Stromal cell of bone marrow (primary cell): ENCODE data around the gene WHRN.

Source experiments
- DNase-seq: peaks from one replicate; pipeline ENCODE4 v3.0.0-alpha.2; 2012; ENCODE audit warnings: low read depth

Gene WHRN

GRCh38 chr9:114396558-114397218 is 108.6 kb downstream of the WHRN start:
- DNase-seq: no peak

DNA sequence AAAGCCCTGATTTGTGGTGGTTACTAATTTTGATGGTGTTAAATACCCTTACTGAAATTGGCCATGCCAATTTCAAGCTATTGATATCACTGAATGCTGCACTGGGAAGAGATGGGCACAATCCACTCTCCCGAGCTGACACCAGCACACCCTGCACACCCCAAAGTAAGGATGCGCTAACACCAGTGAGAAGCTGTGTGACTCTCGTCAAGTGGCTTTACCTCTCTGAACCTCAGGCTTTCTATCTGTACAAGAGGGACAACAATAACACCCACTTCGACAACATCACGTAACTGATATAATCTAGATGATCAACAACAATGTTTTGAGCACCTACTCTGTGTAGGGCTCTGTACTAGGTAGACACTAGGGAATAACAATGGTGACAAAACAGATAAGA is 109.5 kb downstream of the WHRN start:
- DNase-seq: no peak

DNA sequence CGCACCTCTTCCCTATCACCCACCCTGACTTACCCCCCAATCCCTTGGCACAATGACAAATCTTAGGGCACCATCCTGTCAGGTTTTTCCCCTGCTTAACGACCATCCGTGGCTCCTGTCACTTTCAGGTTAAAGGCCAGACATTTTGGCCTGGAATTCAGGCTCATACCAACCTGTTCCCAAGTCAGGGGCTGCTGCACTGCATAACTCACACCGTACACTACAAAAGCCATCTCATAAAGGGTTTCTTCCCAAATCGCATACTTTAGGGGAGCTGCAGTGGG is 110.0 kb downstream of the WHRN start:
- no peak for DNase-seq

GRCh38 chr9:114394523-114395333 is 110.5 kb downstream of the WHRN start:
- no peak for DNase-seq

- DNase-seq: no peak
Measured at GRCh38 chr9:114392749-114393112, 112.5 kb downstream of the WHRN start.

- no peak for DNase-seq
Measured at GRCh38 chr9:114390952-114391351, 114.3 kb downstream of the WHRN start.

- DNase-seq: no peak
Measured at GRCh38 chr9:114389612-114390368, 115.5 kb downstream of the WHRN start.

GRCh38 chr9:114388764-114389375 is 116.4 kb downstream of the WHRN start:
- DNase-seq: no peak

- DNase-seq: no peak
Measured at GRCh38 chr9:114388357-114388682, 117.0 kb downstream of the WHRN start.

DNA sequence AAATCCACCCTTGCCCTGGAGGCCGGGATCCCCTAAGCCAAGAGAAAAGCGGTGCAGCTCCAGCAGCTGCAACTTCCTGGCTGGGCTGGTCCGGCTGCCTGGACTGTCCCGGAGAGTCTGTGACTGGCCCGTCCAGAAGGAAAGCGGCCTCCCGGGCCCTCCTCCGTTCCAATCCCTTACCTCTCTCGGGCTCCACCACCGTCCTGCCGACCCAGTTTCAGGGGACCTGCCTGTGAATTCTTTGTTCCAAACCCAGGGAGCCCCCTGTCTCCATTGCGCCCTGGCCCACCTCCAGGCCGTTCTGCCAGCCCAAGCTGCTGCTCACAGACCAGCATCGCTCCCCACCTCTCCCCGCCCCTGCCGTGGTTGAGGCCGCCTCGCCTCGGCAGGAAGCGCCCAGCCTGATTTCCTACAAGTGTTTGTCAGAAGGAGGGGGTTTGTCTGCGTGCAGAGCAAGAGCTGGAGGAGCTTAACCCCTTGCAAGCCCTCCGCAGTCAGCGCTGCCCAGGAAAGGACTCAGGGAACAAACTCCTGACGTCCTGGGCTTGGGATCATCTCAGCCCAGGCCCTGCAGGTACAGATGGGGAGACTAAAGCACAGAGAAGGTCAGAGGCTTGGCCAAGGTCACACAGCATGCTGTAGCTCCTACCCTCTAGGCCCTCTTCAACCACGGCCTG is 117.5 kb downstream of the WHRN start, which contains the start of gene AKNA:
Gene AKNA (minus strand): TSS at position 303 of the 677 bp plus-strand sequence. CDS start 6,649 bp downstream, outside the sequence.
- DNase-seq: peak; percentile 52

DNA sequence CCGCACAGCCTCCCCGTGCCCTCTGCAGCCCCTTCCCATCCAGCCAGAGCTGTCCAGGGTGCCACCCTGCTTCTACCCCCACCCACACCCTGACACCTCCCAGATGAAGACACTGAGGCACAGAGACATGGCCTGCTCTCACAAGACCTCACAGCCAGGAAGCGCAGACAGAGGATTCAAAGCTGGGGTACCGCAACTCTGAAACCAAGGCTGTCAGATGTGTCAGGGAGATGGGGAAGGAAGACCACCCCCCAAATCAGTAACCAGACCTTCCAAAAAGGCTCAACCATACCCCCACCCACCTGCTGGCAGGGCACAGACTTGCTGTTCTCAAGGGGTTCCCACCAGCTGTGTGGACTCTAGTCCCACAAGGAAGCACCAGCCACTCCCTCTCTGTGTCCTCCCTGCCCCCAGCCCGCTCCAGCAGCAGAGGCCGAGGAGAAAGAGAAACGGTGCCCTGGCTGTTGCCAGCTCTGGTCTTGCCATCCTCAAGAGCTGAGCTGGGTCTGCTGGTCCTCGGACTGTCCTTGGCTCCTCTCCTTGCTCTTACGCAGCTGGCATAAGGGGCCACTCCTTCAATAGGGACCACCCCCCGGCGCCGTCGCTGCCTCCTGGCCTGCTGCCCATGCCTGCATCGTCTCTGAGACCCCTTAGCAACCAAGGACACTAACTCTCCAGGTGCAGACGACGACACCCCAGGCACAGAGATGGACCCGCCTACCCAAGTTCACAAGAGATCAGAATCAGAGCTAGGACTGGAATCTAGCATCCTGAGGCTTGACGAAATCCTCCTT is 118.2 kb downstream of the WHRN start:
- no peak for DNase-seq

GRCh38 chr9:114386361-114386885 is 118.8 kb downstream of the WHRN start:
- no peak for DNase-seq

DNA sequence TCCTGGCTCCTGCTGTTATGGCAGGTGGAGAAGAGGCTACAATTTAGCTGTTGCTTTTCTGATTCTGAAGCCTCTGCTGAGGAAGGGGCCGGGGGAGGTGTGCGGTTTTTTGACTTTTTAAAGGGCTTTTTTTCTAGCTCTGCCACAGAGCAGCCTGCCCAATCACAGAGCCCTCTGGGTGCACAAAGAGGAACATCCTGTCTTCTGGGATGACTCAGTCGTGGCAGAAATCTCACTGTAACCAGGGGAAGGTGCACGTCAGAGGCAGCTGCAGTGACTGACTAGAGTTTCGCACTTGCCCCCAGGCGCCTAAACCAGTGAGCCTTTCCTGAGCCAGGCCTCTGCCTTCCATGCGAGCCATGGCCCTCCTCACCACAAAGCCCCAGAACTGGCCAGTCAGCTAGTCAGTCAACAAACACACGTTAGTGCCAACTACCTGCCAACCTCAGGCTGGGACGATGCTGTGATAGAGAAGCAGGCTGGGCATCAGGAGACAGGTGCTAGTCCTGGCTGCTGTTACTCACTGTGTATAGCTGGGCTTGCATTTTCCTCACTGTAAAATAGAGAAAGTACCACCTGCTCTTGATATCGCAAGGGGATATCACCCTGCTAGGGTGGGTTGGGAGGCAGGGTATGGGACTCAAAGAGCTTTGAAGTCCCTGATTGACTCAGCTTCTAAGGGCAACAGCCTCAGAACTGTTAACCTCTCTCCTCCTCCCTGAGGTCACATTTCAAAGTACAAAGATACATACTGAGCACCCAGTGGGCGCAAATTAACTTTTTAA is 119.7 kb downstream of the WHRN start:
- DNase-seq: peak; percentile 85

GRCh38 chr9:114384836-114385396 is 120.4 kb downstream of the WHRN start:
- DNase-seq: no peak

DNA sequence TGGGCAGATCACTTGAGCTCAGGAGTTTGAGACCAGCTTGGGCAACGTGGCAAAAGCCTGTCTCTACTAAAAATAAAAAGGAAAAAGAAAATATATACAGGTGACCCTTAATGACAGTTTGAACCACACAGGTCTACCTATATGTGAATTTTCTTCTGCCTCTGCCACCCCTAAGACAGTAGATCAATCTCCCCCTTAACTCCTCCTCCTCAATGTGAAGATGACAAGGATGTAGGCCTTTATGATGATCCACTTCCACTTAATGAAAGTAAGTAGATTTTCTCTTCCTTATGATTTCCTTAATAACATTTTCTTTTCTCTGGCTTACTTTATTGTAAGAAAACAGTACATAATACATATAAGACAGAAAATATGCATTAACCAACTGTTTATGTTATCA is 120.9 kb downstream of the WHRN start:
- no peak for DNase-seq

GRCh38 chr9:114383521-114384231 is 121.6 kb downstream of the WHRN start:
- peak; percentile 80 for DNase-seq

DNA sequence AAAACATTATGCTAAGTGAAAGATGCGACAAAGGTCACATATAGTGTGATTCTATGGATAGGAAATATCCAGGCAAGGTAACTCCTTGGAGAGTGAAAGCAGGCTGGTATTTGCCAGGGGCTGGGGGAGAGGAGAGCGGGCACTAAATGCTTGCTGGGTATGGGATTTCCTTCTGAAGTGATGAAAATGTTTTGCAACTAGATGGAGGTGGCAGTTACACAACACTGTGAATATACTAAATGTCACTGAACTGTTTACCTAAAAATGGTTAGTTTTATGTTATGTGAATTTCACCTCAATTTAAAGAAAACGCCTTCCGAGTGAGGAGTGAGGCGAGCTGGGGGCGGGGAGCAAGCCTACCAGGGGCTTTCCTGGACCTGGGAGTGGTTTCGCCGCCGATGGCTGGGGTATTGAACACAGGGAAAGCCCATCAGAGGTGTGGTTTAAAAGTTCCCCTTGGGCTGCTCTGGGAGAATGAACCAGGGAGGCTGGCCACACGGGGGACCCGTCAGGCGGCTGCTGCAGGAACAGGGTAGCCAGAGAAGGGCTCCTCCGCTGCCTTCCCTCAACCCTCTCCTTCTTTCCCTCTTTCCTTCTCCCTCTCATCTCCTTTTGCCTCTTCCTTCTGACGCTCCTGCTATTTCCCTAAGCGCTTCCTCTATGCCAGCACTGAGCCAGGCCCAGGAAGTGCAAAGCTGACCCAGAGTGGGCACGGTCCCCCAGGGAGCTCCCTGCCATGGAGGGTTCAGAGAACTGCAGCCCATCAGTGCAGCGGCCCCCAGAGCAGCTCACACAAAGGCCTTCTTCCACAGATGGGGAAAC is 122.4 kb downstream of the WHRN start:
- no peak for DNase-seq

DNA sequence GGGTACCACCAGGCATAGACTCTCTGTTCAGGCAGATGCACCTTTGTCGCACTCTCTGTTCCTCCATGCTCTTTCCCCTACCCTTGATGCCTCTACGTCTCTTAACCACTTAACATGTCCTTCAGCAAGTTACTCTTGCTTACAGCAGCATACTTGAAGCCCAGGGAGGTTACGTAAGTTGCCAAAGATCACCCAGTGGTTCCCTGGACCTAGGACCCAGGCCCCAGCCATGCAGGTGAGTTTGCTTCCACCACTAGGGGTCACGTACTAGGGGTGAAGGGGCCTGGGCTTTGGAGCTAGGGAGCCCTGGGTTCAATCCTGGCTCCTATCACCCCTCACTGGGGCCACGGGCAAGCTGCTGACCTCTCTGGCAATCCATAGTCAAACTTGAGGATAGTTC is 126.4 kb downstream of the WHRN start:
- DNase-seq: no peak
